ENCODE results near the gene FGGY.

Gene FGGY

DNA sequence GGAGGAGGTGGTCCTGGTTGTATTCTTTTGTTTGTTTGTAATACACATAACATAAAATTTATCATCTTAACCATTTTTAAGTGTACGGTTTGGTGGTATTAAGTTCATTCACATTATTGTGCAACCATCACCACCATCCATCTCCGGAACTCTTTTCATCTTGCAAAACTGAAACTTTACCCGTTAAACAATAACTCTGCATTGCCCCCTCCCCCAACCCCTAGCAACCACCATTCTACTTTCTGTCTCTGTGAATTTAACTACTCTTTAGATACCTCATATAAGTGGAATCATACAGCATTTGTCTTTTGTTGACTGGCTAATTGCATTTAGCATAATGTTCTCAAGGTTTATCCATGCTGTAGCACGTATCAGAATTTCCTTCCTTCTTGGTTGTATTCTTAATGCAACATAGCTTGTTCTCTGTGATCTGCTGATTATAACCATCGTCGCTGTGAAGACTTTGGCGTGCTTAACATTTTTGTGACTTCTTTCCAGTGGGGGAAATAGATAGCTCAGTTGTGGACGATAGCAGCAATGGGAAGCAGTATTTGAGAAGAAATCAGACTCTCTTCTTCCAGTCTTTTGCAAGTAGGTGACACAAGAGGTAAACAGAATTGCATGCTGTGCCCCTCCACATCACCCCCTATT lies 400.4 kb downstream of the FGGY start:
- H3K4me3 ChIP-seq (ENCODE audit: control insufficient read depth, low read depth, low read length), result no peak overlapping the region
- TF ChIP-seq, protein P1, sequence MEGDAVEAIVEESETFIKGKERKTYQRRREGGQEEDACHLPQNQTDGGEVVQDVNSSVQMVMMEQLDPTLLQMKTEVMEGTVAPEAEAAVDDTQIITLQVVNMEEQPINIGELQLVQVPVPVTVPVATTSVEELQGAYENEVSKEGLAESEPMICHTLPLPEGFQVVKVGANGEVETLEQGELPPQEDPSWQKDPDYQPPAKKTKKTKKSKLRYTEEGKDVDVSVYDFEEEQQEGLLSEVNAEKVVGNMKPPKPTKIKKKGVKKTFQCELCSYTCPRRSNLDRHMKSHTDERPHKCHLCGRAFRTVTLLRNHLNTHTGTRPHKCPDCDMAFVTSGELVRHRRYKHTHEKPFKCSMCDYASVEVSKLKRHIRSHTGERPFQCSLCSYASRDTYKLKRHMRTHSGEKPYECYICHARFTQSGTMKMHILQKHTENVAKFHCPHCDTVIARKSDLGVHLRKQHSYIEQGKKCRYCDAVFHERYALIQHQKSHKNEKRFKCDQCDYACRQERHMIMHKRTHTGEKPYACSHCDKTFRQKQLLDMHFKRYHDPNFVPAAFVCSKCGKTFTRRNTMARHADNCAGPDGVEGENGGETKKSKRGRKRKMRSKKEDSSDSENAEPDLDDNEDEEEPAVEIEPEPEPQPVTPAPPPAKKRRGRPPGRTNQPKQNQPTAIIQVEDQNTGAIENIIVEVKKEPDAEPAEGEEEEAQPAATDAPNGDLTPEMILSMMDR (IDR thresholded peaks at IDR 0.05; ENCODE audit: control insufficient read depth, insufficient read depth, low read depth, low read length, missing control alignments), result no peak
- no peak for DNase-seq (ENCODE audit: low read depth)

DNA sequence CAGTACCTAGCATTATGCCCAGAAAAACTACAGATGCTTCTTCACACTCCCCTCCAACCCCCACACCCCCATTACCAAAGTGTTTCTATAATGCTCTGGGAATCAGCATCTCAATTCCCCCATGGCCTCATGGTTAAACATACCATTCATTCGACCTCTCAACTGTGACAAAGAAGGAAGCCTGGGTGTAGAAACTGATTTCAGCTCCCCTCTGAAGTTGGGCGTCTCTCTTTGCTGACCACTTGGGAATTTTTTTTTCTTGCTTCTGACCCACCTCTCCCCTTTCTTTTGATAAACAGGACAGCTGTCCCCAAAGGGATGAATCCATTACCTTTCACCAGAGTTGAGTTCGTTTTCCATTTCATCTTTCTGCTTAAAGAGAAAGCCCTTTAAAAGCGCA lies 401.5 kb downstream of the FGGY start:
- TF ChIP-seq, protein P1 (IDR thresholded peaks at IDR 0.05; ENCODE audit: control insufficient read depth, insufficient read depth, low read depth, low read length, missing control alignments), result no peak
- H3K4me3 ChIP-seq (ENCODE audit: control insufficient read depth, low read depth, low read length), result no peak overlapping the region
- DNase-seq (ENCODE audit: low read depth), result no peak

- DNase-seq (ENCODE audit: low read depth), result no peak
- TF ChIP-seq, protein P1 (IDR thresholded peaks at IDR 0.05; ENCODE audit: control insufficient read depth, insufficient read depth, low read depth, low read length, missing control alignments), result peak; percentile 86
Measured at GRCh38 chr1:59699227-59699847, 402.4 kb downstream of the FGGY start.

GRCh38 chr1:59701376-59701775 lies 404.5 kb downstream of the FGGY start:
- TF ChIP-seq, protein P1 (IDR thresholded peaks at IDR 0.05; ENCODE audit: control insufficient read depth, insufficient read depth, low read depth, low read length, missing control alignments), result no peak

More at GRCh38 chr1:59699227-59699847, 402.4 kb downstream of the FGGY start:
- H3K4me3 ChIP-seq (ENCODE audit: control insufficient read depth, low read depth, low read length), result no peak overlapping the region

GRCh38 chr1:59703226-59703917 lies 406.5 kb downstream of the FGGY start:
- TF ChIP-seq, protein P1 (IDR thresholded peaks at IDR 0.05; ENCODE audit: control insufficient read depth, insufficient read depth, low read depth, low read length, missing control alignments), result no peak
- H3K4me3 ChIP-seq (ENCODE audit: control insufficient read depth, low read depth, low read length), result no peak overlapping the region
- no peak for DNase-seq (ENCODE audit: low read depth)

More at GRCh38 chr1:59701376-59701775, 404.5 kb downstream of the FGGY start:
- no peak for DNase-seq (ENCODE audit: low read depth)
- H3K4me3 ChIP-seq (ENCODE audit: control insufficient read depth, low read depth, low read length), result no peak overlapping the region

GRCh38 chr1:59703918-59704378 lies 407.1 kb downstream of the FGGY start:
- H3K4me3 ChIP-seq (ENCODE audit: control insufficient read depth, low read depth, low read length), result no peak overlapping the region
- TF ChIP-seq, protein P1 (IDR thresholded peaks at IDR 0.05; ENCODE audit: control insufficient read depth, insufficient read depth, low read depth, low read length, missing control alignments), result no peak
- DNase-seq (ENCODE audit: low read depth), result no peak
